ENCODE results near the gene TMCC2. TPM values are rescaled to one million over a fixed set of nuclear protein-coding genes. Genes with fewer than 3 reads are reported as not detected.

The TMCC2 gene
- total and polyA plus RNA-seq, 12 donors, result 0.62 to 2.6 (median 1.8) TPM

- no peak for DNase-seq
- Histone ChIP-seq H3K9me3 (no peaks in the 10 kb centered on the region), H3K27ac (no peak overlapping the region), H3K36me3 (peaks cover 0 to 76% (median 11%) of the 10 kb centered on the region in 9 donors), H3K27me3 (no peaks in the 10 kb centered on the region), H3K4me1 (peaks cover 0 to 14% (median 0%) of the 10 kb centered on the region in 9 donors), H3K4me3 (no peak overlapping the region)
- 95 to 97% methylated on average over 19 of the region's 19 CpGs for WGBS, 2 donors
- peak in 1 of 8 donors; percentile 48 for ATAC-seq
- intact Hi-C loops (cut with DNase I), result no loop called here
- no peak for TF ChIP-seq CTCF (IDR thresholded peaks at IDR 0.05)
Observed at GRCh38 chr1:205304046-205304694, 76.4 kb downstream of the TMCC2 start.

GRCh38 chr1:205304695-205305070 lies 76.9 kb downstream of the TMCC2 start:
- 100% methylated on average over 1 of the region's 1 CpG for WGBS, 2 donors
- intact Hi-C loops (cut with DNase I), result no loop called here

GRCh38 chr1:205306929-205307566 lies 79.3 kb downstream of the TMCC2 start:
- ATAC-seq (no peak), DNase-seq (no peak)
- WGBS, 2 donors, result 94 to 97% methylated on average over 7 of the region's 7 CpGs
- Histone ChIP-seq H3K36me3 (peaks cover 0 to 97% (median 11%) of the 10 kb centered on the region in 9 donors), H3K27ac (no peak overlapping the region), H3K4me3 (no peak overlapping the region), H3K27me3 (no peaks in the 10 kb centered on the region), H3K9me3 (no peaks in the 10 kb centered on the region), H3K4me1 (peaks cover 0 to 13% (median 0%) of the 10 kb centered on the region in 9 donors)
- no peak for TF ChIP-seq CTCF (IDR thresholded peaks at IDR 0.05)
- intact Hi-C loops (cut with DNase I), result no loop called here

More at GRCh38 chr1:205304695-205305070, 76.9 kb downstream of the TMCC2 start:
- H3K27me3 ChIP-seq, result no peaks in the 10 kb centered on the region
- no peak overlapping the region for H3K27ac ChIP-seq
- H3K36me3 ChIP-seq, result peaks cover 0 to 81% (median 11%) of the 10 kb centered on the region in 9 donors
- no peaks in the 10 kb centered on the region for H3K9me3 ChIP-seq
- ATAC-seq, result no peak
- no peak overlapping the region for H3K4me3 ChIP-seq
- no peak for DNase-seq
- peaks cover 0 to 14% (median 0%) of the 10 kb centered on the region in 9 donors for H3K4me1 ChIP-seq
- no peak for TF ChIP-seq CTCF (IDR thresholded peaks at IDR 0.05)

GRCh38 chr1:205309741-205310140 lies 82.0 kb downstream of the TMCC2 start:
- Histone ChIP-seq H3K9me3 (no peaks in the 10 kb centered on the region), H3K36me3 (peaks cover 0 to 70% (median 0%) of the 10 kb centered on the region in 9 donors), H3K4me1 (peaks cover 0 to 40% (median 15%) of the 10 kb centered on the region in 9 donors), H3K4me3 (no peak overlapping the region), H3K27ac (no peak overlapping the region), H3K27me3 (no peaks in the 10 kb centered on the region)
- DNase-seq (no peak), ATAC-seq (no peak)
- TF ChIP-seq CTCF (IDR thresholded peaks at IDR 0.05), result no peak
- intact Hi-C loops (cut with DNase I), result no loop called here
- 75 to 83% methylated on average over 1 of the region's 1 CpG for WGBS, 2 donors

All from heart right ventricle (tissue), 16 donors.